GM21367 (cell line): ENCODE data around the gene WNK1.
"Not testable (repeated sequence)": the region's sequence is repeated elsewhere in the genome, so short reads cannot be mapped to it uniquely, and the experiment has no call there.

ENCODE experiments used
- ATAC-seq: cut with Tn5 transposase; IDR thresholded peaks from one replicate; pipeline ENCODE4 v1.9.1; 2021; ENCODE audit not compliant: unreplicated experiment

The WNK1 gene

DNA sequence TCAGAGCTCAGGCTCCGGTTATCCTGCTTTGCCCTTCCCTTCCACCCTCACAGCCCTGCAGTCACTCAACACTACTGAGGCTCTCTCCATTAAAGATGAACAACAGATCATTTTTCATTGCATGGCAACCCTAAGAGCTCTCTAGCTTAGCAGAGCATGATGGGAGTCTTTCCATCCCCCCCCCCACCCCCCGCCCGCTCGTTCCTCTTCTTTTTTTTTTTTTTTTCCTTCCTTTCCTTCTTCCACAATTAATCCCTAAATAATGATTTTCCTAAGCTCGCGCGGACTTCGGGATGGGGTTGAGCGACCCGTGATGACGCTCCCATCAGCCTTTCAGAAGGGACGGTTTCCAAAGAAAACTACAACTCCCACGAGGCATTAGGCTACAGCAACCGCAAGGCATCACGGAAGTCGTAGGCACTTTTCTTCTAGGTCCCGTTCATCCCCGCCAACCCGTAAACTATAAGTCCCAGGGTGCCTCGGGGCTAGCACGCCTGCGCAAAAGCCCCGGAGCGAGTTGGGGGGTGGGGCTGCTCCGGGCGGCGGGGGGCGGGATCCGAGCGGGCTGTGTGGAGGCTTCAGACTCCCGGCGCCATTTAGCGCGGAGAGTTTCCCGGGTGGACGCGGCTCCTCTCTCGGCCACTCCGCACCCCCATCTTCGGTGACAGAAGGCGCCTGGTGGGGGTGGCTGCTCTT is at the start of gene WNK1:
TSS of gene WNK1 (plus strand) at position 581 of the 696 bp plus-strand sequence. CDS start 987 bp downstream, outside the sequence.
- ATAC-seq: peak; percentile 43

DNA sequence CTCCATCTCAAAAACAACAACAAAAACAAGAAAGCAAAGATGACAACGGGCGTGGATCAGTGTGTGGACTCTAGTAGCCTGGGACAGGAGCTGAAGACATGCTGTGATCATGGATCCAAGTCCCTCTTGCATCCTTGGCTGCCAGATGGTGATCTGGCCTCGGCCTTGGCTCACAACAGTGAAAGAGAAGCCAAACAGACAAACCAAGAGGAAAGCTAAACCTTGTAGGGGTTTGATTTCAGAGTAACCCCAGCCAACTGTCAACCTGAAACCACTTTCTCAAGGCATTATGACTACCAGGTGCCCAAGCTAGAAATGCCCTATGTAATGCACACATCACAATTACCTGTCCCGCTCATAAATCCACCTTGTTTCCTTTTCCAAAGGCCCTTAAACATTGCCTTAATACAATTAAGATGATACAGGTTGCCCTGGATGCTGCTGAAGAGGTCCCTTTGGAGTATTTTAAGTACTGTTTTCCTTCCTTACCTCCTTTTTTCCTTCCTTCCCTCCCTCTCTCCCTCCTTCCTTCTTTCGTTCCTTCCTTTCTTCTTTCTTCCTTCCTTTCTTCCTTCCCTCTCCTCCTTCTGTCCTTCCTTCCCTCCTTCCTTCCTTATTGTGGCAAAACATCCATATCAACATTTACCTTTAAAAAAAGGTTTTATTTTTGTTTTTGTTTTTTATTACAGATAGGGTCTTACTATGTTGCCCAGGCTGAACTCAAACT is 47.7 kb upstream of the WNK1 start:
- no peak for ATAC-seq

DNA sequence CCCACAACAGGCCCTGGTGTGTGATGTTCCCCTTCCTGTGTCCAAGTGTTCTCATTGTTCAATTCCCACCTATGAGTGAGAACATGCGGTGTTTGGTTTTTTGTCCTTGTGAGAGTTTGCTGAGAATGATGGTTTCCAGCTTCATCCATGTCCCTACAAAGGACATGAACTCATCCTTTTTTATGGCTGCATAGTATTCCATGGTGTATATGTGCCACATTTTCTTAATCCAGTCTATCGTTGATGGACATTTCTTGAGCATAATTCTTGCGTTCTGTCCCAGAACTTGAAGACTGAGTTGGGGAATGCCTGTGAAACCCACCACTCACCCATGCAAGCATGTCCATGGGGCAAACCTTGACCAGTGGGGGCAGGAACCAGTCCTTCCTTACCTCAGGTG is 44.3 kb upstream of the WNK1 start:
- ATAC-seq: not testable (repeated sequence)

DNA sequence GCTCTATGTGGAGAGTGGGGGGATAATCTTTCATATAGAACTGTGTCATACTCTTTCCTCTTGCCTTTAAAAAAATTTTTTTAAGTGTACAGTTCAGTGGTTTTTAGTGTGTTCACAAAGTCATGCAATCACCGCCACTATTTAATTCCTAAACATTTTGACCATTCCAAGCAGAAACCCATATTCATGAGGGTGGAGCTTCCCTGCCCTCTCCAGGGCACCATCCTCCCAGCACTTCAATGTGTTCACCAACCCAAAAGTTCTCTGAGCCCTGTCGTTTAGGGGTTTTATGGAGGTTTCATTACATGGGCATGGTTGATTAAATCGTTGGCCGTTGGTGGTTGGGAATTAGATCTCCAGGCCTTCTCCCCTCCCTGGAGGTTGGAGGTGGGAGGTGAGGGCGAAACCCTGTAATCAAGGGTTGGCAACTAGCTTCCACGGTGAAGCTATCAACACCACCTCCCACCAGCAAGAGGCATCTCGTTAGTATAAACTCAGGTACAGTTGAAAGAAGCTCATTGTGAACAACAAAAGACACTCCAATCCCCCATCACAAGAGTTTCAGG is 42.8 kb upstream of the WNK1 start:
- no peak for ATAC-seq

DNA sequence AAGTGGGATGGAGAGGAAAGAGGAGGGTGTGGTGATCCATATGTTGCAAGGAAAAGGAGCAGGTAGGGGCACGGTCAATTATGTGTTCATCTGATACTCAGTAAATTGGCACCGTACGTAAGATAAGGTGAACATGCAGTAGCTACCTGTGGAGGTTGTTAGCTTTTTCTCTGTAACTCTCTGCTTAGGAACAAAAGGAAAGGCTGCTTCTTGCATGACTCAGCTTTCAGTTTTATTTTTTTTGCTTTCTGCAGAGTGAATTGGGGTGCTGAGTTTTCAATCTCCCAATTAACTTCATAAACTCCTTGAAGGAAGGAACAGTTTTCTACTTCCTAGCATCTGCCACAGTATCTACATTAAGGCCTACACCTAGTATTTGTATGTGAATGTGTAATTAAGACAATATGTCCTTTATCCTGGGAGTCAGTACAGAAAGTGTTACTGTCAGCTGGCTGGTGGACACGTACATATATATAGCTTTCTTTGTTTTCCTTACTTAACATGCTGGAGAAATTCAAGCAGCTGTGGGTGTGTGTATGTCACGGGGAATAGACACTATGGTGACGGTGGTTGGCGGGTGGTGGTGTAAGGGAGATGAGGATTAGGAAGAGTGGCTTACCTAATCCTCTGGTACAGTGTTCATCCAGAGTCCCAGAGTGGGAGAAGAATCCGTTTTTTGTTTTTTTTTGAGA is 40.1 kb upstream of the WNK1 start:
- ATAC-seq: no peak

DNA sequence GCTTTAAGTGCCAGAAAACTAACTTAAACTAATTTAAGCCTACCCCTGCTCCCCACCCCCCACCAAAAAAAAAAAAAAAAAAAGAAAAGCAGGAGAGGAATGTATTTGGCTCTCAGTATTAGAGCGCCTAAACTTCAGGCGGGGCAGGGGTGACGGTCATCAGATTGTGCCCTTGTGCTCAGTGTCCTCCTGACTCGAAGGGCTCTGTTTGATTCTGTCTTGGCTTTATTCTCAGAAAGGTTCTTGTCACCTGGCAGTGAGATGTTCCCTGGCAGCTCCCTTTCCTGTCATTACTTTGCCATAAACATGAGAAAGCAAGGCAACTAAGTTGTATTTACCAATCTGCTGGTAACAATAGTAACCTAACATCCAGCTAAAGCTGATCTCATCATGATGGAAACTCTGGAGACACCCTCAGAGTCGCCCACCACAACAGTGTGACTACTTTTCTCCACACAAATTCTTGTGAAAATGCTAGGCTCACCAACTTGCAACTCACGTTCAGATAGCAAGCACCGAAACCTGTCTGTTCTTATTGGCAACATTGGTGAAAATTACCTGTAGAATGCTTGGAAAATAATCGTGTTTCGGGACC is 39.0 kb upstream of the WNK1 start:
- ATAC-seq: no peak

DNA sequence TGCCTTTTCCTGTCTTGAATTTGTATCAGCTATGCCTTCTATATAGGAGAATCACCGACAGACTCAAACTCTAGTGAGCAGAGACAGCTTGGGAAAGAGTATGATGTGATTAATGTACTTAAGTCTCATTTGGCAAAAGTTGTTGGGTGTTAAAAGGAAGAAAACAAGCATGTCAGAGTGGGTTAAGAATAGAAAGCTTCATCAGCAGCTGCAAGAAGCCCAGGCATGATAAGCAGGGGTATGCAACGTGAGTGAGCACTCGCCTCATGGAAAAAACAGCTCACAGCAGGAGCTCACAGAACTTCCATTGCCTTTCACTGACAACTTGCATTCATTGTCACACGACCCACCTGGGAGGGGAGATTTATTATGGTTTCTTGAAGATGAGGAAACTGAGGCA is 35.9 kb upstream of the WNK1 start:
- ATAC-seq: no peak

DNA sequence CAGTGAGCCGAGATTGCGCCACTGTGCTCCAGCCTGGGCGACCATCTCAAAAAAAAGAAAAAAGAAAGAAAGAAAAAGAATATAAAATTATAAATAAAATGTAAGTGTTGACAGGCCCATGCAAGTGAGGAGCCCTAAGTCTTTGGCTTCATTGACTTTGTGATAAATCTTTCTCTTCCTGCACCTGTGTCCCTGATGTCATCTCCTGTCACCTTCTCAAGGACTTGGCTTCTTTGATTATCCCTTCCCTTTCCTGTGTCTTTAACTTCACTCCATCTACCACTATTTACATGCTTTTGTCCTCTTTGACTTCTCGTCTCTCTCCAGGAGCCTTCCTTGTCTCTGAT is 33.6 kb upstream of the WNK1 start:
- ATAC-seq: no peak

DNA sequence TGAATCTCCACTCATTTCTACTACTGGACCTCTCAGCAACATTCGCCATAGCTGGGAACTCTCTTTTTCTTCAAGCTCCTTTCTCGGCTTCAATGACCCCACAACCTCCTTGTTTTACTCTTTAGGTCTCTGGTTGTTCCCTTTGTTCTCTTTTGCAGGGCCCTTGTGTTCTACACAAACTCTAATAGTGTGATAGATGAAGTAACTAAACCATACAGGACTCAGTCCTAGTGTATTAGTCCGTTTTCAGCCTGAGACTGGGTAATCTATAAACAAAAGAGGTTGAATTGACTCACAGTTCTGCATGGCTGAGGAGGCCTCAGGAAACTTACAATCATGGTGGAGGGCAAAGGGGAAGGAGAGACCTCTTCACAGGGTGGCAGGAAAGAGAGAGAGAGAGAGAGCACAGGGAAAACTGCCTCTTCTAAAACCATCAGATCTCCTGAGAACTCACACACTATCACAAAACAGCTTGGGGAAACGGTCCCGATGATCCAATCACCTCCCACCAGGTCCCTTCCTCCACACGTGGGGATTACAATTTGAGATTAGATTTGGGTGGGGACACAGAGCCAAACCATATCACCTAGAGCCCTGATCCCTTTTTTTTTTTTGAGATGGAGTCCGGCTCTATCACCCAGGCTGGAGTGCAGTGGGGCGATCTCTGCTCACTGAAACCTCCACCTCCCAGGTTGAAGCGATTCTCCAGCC is 32.0 kb upstream of the WNK1 start:
- no peak for ATAC-seq

DNA sequence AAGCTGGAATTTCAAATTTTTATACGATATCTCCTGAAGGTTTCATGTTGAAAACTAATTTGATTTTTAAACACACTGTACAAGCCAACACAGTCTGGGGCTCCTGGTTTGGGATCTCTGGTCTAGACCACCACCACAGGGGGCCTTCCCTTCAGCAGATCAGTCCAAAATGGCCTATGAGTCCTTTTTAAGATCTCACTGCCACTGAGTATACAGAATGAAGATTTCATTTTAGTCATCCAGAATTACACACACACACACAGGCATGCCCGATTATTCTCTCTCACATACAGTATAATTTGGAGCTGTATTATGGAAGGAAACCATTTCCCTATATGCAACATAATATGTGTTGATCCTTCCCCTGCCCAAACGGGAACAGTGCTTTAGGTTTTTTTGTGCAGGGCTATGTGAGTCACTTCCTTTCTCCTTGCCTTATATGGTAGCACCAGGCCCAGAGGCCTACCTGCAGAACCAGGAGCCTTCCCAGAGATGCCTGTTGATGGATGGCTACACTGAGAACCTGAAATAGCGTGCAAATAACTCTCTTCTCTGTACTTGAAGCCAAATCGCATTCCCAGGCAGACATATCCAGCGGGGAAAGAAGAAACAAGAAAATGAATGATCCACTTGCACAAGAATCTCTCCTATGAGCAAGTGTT is 28.1 kb upstream of the WNK1 start:
- peak; percentile 45 for ATAC-seq

DNA sequence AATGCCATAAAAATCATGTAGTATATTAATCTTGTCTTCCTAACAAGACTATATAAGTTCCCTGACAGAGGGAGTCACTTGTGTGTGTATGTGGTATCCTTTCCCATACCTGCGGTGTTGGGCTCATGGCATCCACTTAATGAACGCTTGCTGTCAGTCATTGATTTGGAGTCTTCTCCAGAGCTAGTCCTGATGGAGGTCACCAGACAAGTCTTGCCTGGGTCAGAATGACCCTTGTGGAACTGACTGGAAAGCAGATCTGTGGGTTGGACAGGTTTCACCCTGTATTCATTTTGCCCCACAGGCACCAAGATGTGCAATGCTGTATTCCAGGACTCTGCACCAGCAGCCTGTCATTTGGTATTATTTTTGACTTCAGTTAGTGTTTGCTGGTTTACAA is 27.3 kb upstream of the WNK1 start:
- no peak for ATAC-seq

DNA sequence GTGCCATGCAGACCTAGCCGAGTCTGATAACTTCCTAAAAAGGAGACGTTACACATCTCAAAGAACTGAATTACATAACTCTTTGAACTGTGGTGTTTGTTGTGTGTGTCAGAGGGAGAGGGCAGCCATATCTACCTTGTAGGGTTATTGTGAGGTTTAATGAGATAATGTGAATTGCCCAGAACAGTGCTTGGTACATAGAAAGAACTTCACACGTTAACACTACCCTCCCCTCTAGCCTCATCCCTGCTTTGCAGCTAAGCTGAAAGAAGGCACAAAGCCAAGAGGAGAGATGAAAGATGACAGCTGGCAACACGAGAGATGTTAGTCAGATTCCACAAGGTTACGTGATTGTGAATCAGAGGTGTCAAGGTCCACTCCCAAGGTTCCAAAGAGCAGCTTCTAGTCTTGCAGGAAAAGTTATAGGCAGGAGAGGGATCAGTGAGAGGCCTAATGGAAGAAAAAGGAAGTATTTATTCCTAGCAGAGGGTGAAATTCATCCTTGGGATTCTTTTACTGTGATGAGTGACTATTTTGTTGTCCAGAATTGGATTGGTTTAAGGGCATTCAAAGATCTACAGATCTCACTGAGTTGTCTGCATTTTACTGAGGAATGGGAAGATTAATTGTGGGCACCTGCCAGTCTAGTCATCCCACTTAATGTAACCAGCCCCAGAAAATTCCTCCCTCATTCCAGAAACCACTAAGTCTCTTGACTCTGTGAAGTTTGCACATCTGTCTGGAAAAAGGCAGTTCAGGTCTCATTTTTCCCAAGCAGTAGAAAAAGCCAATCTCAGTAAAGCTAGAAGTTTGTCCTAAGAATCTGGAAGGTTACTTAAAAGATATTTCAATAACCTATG is 25.9 kb upstream of the WNK1 start:
- ATAC-seq: no peak

DNA sequence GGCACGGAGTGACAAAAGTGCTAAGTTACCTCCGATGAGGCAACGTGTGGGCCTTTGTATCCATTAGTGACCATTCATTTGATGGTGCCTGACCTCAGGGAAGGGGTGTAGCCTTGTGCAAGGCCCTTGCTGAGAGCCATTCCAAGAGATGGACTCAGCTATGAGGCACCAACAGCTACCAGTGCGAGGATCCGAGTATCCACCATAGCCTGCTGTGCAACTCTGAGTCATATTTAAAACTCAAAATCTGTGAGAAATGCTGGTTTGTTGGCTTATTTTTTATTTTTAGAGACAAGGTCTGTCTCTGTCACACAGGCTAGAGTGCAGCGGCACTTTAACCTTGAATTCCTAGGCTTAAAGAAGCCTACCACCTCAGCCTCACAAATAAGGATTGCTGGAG is 25.1 kb upstream of the WNK1 start:
- no peak for ATAC-seq

DNA sequence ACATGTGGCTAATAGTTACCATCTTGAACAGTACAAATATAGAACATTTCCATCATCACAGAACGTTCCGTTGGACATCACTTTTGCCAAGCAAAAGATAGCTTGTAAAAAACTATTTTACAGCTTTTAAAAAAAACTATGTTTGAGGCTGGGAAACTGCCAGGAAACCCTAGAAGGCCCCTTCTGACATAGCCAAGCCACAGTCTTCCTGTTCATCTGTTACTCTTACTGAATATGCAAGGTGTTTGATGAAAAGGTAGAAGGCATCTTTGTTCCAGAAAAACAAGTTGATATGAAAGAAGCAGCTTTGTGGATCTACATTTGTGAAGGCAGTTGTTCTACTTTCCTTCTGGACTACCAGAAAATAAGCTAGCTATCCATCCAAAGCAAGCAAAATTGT is 23.6 kb upstream of the WNK1 start:
- no peak for ATAC-seq

DNA sequence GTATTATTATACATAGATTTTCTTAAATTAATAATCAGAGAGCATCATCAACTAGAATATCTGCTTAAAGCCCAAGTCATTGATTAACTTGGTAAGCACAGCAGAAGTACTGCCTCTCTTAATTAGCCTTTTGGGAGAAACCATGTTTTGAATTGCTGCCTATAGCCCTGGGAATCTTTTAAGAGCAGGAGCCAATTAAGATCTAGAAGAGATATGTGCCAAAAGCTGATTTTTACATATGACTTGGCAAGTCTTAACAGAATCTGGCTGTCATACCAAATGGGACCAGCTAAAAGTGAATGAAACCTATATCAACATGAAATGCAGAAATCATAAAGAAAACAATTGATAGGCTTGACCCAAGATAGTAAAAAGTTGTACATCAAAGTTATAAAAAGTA is 23.2 kb upstream of the WNK1 start:
- ATAC-seq: no peak

DNA sequence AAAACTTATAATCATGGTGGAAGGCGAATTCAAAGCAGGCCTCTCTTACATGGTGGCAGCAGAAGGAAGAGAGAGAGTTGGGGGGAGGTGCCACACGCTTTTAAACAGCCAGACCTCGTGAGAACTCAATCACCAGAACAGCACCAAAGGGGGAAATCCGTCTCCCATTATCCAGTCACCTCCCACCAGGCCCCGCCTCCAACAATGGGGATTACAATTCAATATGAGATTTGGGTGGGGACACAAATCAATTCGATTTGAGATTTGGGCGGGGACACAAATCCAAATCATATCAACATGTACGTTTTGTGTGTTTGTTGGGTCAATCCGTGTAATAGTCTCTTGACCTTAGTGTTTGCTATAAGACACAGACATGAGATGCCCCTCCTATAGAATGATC is 21.8 kb upstream of the WNK1 start:
- ATAC-seq: no peak

DNA sequence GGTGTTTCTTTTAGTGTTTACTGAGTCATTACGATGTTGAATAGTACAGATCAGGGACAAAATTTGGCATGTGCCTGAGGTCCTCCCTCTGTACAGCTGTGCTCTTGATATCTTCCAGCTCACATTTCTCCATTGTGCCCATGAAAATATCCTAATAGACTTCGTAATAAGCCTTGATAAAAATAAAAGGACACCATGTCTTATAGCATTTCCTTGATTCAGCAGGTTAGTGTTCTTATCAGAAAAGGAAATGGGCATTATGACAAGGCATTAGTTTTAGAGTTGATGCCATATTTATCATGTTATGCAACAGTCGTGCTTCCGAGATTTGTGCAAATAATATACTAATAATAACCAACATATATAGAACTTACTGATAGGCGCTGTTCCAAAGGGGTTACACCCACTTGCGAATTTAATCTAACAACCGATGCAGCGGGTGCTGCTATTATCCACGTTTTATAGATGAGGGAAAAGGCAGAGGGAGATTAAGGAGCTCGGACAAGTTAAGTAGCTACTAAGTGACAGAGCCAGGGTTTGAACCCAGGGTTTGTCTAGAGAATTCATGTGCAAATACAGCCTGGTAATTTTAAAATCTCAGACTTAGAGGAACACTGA is 15.1 kb upstream of the WNK1 start:
- ATAC-seq: no peak

DNA sequence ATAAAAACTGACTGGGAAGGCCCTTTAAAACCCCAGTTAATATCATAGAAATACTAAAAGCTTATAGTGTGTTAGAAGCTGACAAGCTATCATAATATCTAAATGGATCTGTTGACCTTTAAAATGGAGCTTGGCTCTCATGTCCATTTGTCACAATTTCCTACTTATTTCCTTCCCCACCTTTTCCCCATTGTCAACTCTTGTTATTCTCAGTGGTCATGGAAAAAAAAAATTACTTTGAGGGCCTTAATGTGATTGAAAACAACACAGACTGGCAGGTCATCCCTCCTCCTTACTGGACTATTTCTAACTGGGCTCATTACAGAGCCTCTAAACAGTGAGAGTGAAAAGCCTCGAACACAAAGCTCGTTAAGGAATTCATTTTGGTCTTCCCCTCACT is 13.7 kb upstream of the WNK1 start:
- ATAC-seq: no peak

DNA sequence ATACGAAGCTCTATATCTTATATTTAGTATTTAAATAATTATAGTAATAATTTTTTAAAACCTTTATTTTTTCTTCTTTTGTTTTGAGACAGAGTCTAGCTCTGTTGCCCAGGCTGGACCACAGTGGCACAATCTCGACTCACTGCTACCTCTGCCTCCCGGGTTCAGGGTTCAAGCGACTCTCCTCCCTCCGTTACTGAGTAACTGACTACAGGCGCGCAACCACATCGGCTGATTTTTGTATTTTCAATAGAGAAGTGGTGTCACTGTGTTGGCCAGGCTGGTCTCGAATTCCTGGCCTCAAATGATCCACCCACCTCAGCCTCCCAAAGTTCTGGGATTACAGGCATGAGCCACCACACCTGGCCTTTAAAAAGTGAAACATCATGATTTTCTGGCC is 13.0 kb upstream of the WNK1 start:
- ATAC-seq: no peak
